Retinal pigment epithelial cell (primary cell): ENCODE results near the gene AFF2.

Experiments used
- DNase-seq: peaks from one replicate; pipeline ENCODE4 v3.0.0-alpha.2; 2010; ENCODE audit warnings: low read depth
- H3K4me3 ChIP-seq: 2 replicates; pipeline ENCODE4 v1.5.1; 2011; ENCODE audit warnings: mild to moderate bottlenecking, low read length, control low read depth, moderate library complexity
- TF ChIP-seq, protein P1 (sequence below): conservative IDR thresholded peaks from 2 replicates; pipeline ENCODE4 v1.5.1; 2011; ENCODE audit warnings: low read depth, low read length, control low read depth, inconsistent platforms

The AFF2 gene

DNA sequence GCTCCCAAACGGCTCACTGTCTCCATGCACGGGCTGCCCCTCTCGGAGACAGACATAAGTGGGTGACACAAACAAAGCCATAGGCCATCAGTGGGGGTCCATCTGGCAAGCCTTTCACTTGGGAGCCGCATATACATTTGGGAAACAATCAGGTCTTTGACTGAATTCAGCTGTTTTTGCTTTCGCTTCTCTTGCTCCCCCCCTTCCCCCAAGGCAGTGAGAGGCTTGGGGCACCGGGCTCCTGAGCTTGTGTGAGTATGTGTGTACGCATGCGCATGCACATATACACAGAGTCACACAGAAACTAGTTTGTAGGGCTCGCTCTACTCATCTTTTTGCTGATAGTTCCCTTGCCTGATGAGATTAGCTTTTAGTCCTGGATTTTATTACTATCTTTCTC lies 284.4 kb downstream of the AFF2 start:
- DNase-seq: no peak
- no peak overlapping the region for H3K4me3 ChIP-seq
- TF ChIP-seq, protein P1, sequence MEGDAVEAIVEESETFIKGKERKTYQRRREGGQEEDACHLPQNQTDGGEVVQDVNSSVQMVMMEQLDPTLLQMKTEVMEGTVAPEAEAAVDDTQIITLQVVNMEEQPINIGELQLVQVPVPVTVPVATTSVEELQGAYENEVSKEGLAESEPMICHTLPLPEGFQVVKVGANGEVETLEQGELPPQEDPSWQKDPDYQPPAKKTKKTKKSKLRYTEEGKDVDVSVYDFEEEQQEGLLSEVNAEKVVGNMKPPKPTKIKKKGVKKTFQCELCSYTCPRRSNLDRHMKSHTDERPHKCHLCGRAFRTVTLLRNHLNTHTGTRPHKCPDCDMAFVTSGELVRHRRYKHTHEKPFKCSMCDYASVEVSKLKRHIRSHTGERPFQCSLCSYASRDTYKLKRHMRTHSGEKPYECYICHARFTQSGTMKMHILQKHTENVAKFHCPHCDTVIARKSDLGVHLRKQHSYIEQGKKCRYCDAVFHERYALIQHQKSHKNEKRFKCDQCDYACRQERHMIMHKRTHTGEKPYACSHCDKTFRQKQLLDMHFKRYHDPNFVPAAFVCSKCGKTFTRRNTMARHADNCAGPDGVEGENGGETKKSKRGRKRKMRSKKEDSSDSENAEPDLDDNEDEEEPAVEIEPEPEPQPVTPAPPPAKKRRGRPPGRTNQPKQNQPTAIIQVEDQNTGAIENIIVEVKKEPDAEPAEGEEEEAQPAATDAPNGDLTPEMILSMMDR: no peak

DNA sequence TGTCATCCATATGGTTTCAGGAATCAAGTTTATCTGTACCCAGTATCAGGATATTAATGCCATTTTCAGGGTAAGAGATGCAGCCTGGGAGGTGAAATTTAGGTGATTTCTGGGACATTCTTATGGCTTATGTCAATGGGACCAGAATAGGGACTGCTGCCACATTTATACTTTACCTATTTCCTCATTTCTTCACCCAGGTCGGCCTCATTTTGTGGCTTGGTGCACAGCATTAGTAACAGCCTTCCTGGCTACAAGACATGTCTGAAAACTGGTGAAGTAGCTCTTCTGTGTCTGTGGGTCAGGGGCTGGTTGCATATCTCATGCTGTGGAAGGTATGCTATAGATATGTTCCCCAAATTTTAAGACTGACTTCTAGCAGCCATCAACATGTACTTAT lies 284.8 kb downstream of the AFF2 start:
- TF ChIP-seq, protein P1: no peak
- DNase-seq: no peak
- no peak overlapping the region for H3K4me3 ChIP-seq

DNA sequence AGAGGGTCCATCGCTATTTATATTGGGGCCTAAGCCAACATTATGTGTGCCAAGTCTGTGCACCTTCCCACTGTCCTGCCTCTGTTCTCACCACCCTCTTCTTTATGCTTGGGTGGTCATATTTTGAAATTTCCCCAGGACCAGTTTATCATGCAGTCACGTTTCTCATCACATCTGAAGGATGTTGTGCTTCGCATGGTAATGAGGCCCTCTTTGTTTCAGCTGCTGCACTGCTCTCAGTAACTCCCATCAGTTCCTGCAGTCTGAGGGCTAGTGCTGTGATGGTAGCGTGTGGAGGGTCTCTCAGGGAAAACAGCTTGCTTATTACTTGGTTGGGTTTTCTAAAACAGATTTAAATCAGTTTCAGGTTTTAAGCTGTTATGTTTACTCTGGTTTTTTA lies 288.0 kb downstream of the AFF2 start:
- TF ChIP-seq, protein P1: no peak

DNA sequence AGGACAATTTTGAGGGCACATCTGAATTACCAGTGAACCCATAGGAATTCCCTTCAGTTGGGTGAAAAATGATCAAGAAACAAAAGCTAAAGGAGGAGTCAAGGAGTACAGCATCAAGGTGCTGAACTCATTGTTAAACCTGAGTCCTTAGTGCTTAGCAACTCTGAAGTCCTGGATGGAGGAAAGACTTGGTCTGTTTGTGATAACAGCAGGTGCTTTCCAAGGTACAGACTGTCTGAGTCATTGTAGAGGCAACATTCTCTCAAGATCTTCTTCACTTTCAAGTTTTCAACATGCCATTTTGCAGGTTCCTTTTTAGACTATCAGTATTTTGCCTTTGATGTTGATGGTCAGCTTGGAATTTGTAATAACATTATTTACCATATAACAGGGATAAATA lies 293.9 kb downstream of the AFF2 start:
- no peak for DNase-seq
- TF ChIP-seq, protein P1: no peak
- H3K4me3 ChIP-seq: no peak overlapping the region

More for the DNA sequence above, 288.0 kb downstream of the AFF2 start:
- no peak for DNase-seq
- no peak overlapping the region for H3K4me3 ChIP-seq

DNA sequence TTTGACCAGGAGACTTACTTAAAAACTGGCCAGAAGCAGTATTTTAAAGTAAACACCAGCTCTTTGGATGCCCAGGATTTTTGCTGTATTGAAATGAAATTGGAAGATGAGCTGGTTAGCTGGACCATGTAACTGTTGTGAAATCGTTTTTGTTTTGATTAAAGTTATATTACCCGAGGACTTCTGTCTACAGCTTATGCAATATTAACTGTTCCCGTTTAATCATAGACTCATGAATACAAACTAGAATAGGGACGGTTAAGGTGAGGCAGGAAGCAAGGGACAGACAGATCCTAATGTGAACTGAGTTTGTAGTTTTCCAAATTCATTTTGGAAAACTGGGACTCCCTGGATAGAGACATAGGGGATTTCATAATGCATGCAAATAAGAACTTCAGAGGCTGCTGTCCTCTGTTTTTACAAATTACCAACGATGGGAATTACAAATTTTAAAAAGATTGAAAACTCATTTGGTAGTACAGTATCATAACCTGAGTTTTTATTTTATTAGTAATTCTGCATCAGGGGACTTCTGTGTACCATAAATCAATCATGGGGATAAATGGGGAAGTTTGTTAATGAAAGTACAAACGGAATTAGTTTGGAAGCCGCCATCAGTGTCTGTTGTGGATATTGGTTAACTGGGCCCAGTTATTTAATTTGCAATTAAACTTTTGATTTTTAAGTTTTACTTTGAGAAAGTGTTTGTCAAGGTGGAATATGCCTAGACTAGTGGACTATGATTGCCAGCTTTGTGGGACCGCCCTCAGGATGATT lies 304.4 kb downstream of the AFF2 start:
- no peak for DNase-seq
- TF ChIP-seq, protein P1: no peak
- H3K4me3 ChIP-seq: no peak overlapping the region

DNA sequence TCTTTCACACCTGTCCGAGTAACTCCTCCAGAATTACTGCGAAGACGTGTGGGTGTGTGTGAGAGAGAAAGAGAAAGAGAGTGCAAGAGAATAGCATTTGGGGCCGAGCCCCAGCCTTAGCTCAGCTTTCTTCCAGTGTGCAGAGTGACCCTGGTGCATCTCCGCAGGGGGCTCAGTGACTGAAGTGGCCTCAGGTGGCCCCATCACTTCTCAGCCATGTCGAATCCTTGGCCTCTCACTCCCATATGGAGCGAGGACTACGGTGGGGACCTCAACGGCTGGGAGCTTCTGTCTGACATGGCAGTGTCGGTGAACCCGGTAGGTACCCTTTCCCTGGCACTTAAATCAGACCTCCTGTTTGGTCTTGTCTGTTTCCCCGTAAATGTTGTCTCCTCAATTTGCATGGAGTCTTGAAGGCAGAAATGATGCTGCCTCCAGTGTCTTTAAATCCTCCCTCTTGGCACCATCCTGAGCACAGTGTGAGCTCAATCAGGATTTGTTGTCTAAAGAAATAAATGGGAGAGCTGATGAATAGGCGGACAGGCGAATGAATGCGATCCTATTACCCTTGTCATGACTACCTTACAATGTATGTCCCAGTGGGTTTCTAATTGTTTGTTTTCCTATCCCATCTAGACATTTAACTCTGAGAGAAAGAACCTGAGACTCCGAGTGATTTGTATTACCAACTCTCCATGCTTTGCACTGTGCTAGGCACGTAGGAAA lies 305.9 kb downstream of the AFF2 start:
- DNase-seq: no peak
- TF ChIP-seq, protein P1: no peak
- no peak overlapping the region for H3K4me3 ChIP-seq

DNA sequence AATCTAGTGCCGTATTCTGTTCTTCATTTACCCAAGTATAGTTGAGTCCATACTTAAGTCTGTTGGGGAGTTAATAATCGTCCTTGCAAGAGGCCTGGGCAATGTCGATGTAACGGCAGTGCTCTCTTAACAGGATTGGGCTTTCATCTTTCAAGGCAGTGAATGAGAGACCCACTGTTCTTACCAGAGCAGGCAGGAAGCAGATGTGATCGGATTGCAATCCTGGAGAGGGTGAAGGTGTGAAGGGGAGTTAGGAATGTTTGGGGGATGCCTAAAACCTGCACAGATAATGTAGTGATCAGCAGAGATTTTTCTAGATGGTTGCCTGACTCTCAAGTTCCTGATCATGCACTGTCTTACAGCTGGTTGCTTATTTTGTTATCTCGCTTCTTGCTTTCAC lies 308.4 kb downstream of the AFF2 start:
- TF ChIP-seq, protein P1: no peak
- DNase-seq: no peak
- H3K4me3 ChIP-seq: no peak overlapping the region
